GM19452 (cell line): Measurements from ENCODE around the gene WHAMM.
"Not testable (repeated sequence)": the region's sequence is repeated elsewhere in the genome, so short reads cannot be mapped to it uniquely, and the experiment has no call there.

ENCODE experiments used
- ATAC-seq: cut with Tn5 transposase; IDR thresholded peaks from one replicate; pipeline ENCODE4 v1.9.1; 2021; ENCODE audit not compliant: unreplicated experiment

The WHAMM gene, protein sequence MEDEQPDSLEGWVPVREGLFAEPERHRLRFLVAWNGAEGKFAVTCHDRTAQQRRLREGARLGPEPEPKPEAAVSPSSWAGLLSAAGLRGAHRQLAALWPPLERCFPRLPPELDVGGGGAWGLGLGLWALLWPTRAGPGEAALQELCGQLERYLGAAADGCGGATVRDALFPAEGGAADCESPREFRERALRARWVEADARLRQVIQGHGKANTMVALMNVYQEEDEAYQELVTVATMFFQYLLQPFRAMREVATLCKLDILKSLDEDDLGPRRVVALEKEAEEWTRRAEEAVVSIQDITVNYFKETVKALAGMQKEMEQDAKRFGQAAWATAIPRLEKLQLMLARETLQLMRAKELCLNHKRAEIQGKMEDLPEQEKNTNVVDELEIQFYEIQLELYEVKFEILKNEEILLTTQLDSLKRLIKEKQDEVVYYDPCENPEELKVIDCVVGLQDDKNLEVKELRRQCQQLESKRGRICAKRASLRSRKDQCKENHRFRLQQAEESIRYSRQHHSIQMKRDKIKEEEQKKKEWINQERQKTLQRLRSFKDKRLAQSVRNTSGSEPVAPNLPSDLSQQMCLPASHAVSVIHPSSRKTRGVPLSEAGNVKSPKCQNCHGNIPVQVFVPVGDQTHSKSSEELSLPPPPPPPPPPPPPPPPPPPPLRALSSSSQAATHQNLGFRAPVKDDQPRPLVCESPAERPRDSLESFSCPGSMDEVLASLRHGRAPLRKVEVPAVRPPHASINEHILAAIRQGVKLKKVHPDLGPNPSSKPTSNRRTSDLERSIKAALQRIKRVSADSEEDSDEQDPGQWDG

DNA sequence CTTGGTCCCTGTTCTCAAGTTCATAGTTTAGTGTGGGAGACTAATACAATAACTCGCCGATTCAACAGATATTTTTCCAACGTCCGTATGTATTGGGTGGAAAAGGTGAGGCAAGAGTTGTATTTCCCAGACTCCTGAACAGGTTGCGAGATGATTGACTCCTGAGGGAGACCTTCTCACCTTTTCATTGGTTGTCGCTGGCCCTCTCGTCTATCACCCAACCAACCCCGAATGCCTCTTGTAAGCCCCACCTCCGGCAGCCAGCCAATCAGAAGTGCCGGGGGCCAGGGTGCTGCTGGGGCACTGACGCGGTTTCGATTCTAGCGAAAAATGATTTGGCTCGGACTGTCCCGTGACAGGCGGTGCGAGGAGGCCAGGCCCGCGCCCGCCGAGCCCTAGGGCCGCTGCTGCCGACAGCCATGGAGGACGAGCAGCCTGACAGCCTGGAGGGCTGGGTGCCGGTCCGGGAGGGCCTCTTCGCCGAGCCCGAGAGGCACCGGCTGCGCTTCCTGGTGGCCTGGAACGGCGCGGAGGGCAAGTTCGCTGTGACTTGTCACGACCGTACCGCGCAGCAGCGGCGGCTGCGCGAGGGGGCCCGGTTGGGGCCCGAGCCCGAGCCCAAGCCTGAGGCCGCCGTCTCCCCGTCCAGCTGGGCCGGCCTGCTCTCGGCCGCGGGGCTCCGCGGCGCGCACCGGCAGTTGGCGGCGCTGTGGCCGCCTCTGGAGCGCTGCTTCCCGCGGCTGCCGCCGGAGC, at the start of gene WHAMM:
WHAMM (plus strand) TSS at position 321 of the 753 bp plus-strand sequence; CDS start at position 420, 99 bp downstream.
- ATAC-seq: peak; percentile 75

DNA sequence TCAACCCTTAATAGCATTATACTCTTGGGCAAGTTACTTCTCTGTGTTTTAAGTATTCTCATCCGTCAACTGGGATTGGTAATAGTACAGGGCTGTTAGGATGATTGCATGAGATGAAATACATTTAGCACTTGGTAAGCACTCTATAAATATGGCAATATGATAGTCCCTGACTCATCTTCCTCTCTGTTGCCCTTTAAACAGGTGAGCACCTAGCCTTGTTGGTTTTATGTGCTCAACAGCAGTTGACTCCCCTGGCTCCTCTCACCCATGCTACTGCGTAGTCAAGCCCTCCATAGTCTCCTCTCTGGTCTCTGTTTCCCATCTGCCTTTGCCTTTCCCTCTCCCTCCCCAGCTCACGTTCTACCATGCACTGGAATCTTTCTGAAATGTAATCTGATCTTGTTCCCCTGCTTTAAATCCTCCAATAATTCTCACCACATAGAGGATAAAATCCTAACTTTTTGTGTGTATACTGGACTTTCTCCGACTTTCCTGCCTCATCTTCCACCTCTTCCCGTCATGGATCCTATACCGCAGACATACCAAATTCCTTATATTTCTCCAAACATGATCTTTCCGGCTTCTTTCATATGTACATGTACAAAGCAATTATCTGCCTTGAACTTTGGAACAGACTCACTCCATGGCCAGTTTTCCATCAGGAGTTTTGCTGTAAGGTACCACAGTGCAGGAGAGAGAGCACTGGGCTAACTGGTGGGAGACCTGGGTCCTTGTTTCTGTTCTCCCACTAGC, 45.9 kb upstream of the WHAMM start:
- no peak for ATAC-seq

DNA sequence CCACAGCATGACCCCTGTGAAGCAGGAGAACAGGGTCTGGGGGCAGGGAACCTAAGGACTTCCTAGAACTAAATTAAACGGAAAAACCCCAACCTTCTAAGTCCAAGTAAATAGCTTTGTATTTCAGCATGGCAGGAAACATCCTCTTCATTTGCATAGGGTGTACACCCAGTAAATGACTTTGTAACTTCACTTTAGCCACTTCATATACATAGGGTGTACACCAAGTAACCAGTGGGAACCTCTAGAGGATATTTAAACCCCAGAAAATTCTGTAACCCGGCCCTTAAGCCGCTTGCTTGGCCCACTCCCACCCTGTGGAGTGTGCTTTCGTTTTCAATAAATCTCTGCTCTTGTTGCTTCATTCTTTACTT, 45.3 kb upstream of the WHAMM start:
- ATAC-seq: no peak

DNA sequence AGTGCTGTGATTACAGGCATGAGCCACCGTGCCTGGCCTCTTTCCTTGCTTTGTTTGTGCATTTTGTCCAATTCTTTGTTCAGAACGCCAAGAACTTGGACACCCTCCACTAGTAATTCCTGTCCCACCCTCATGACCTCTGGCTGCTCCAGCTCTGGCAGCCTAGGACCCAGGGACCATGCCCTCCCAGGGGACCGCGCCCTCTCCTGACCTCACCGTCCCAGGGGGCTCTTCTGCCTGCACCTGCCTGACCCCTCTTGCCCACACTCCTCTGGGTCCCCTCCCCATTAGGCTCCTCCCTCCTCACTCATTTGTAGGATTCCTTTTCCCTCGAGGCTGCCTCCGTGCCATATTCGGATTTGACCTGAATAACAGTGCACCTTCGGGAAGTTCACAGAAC, 44.7 kb upstream of the WHAMM start:
- ATAC-seq: no peak

DNA sequence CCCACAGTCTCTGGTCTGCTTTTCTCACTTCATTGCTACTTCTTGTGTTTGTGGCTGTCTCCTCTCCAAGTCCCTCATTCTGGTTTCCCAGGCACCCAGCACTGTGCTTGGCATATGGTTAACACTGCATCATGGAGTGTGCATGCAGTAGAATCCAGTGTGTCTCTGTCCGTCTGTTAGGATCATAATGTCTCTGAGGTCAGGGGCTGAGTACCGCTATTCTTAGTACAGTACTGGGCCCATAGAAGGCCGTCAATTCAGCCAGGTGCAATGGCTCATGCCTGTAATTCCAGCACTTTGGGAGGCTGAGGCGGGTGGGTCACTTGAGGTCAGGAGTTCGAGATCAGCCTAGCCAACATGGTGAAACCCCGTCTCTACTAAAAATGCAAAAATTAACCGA, 43.2 kb upstream of the WHAMM start:
- not testable (repeated sequence) for ATAC-seq

DNA sequence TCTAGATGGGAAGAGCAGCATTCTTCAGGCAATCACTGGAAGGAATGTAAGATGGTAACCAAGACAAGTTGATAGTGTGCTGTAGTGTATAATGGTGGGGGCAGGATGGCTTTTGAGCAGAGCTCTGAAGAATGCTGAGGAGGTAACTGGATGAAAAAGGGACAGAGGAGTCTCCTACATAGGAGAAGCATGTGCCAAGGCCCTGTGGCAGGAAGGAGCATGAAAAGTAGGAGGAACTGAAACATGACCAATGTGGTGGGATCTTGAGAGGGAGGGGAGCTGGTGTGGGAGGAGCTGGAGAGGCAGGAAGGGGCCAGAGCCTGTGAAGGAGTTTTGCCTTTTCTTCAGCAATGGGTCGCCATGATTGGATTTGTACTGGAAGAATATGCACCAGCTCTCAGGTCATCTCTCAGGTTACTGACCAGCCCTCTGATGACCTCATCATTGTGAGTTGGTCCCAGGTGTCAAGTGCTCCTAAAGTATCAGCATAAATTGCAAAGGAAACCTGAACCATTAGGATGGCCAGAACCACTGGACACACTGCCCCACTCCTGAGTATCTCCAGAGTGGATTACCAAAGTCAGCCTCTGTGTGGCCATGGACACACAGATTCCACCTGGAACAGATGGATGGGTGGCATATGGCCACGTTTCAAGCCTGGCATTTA, 42.1 kb upstream of the WHAMM start:
- no peak for ATAC-seq

DNA sequence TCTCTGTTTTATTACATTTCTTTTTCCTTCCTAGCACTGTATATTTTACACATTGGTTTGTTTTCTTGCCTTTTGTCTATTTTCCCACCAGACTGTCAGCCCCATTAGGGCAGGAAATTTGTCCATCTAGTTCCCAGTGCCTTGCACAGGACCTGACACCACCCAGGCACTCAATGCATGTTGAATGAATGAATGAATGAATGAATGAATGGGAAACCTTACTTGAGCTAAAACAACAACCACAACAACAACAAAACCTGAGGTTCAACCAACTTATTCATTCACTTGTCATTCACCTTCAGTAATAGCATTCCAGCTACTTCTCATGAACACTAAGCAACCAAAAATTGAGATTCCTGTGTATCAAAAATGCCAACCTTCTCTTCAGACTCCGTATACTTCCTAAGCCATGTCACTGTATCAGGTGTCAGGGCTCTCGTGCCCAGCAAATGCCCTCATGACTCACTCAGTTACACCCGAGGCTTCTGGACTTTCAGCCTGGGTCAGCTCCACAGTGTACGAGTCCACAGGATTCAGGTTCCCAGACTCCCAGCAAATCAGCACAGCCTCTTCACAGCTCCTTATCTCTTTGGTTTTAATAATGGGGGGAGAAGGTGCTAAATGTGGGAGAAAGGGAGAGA, 40.9 kb upstream of the WHAMM start:
- no peak for ATAC-seq

DNA sequence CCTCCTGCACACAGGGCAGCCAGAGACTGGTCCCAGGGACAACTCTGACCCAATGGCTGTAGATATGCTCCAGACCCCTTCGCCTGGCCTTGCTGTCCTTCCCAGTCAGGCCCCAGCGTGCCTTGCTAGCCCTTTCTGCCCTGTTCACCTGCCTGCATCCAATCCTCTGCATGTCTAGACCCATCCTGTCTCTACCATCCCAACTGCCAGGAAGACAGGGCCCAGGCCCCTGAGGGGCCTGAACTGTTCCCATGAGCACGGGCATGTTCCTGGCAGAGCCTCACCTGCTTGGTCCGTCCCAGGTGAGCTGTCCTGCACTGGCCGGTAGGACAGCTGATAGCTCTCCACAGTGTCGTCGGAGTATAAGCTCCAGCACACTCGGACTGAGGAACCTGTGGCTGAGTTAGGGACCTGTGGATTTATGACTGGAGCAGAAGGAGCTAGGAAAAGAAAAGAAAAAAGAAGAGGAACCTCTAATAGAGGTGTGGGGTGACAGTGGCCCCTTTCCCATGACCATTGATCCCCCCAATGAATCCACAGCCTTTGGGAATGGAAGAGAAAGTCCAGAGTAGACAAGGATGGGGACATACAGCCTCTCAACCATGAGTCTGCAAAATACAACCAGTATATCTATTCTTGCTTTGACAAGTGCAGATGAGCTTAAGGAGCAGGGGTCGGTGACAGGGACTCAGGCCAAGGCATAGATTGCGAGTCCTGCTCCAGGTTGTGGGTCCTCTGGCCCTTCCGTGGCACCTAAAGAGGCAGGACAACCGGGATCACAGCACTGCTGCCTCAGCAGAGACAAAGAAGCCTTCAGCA, 37.4 kb upstream of the WHAMM start:
- ATAC-seq: no peak

DNA sequence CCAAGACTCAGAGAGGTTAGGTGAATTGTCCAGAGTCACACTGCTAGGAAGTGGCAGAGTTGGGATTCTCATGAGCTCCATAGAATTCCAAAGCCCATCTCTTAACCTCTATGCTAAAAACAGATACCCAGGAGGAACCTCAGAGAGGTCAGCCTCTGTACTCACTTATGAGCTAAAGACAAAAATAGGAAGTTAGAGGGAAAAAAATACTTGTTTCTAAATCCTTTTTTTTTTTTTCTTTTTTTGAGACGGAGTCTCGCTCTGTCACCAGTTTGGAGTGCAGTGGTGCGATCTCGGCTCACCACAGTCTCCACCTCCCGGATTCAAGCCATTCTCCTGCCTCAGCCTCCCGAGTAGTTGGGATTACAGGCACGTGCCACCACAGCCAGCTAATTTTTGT, 34.9 kb upstream of the WHAMM start:
- ATAC-seq: no peak

DNA sequence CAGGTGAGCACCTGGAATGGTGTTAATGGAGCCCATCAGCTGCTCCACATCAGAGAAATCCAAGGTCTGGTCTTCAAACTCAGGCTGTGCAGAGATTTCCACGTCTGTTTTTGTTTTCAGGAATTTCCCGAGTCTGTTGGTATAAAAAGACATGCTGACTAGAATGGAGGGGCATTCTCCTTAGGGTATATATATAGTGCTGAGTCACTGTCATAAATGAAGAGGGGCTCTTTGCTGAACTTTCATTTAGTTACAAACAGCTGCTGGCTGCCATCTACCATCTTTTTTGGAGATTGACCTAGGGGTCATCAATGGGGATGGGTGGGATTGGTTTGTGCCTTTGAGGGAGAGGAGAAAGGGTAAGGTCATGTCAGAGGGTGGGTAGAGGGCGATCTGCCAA, 30.7 kb upstream of the WHAMM start:
- no peak for ATAC-seq

DNA sequence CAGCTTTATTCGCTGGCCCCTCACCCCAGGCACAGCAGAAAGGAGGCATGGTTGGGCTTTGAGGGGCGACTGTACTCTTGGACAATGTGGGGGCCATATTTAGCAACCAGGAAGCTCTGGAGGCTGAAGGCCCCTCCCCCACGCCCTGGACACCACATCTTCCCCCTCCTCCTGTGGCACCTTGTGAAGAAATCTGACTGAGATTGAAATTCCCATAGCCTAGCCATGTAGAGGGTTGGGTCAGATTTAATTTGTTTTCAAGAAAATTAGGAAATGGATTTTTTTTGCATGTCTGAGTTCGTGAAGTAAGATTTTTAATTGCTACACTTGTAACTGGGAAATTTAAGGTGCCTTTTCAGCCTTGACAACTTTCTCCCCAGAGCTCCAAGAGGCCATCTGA, 28.1 kb upstream of the WHAMM start:
- no peak for ATAC-seq

DNA sequence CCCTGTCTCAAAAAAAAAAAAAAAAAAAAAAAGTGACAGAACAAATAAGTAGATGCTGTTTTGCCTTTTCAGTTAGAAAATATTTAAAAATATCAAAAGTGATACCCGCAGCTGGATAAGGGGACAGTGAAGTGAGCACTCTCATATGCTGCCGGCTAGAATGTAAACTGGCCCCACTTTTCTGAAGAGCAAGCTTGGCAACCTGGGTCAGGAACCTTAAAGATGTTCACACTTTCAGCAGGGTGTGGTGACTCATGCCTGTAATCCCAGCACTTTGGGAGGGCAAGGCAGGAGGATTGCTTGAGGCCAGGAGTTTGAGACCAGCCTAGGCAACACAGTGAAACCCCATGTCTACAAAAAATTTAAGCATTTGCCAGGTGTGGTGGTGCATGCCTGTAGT, 20.9 kb upstream of the WHAMM start:
- ATAC-seq: no peak

DNA sequence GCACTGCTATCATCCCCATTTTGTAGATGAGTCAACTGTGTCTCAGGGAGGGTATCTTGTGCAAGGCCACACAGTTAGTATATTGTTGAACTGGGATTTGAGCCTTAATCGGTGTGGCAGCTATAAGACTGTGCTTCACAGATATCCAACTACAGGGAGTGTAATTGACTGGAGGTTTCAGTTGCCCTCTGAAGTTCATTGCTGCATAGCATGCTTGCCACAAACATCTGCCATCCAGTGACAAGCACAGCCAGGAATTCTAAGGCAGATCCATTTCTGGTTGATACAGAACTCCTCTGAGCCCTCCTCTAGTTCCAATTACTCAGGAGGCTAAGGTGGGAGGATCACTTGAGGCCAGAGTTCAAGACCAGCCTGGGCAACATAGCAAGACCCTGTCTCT, 19.9 kb upstream of the WHAMM start:
- ATAC-seq: no peak

DNA sequence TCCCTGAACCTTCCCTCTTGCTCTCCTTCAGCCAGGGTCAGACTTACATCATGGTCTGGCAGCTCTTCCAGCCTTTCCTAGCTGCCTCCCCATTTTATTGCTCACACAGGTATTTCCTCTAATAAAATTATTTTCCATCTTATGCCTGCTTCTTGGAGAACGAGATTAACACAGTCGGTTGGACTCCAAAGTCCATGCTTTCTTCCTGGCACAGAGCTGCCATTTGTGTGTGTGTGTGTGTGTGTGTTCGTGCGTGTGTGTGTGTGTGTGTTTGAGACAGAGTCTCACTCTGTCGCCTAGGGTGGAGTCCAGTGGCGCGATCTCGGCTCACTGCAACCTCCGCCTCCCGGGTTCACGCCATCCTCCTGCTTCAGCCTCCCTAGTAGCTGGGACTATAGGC, 19.1 kb upstream of the WHAMM start:
- ATAC-seq: no peak

DNA sequence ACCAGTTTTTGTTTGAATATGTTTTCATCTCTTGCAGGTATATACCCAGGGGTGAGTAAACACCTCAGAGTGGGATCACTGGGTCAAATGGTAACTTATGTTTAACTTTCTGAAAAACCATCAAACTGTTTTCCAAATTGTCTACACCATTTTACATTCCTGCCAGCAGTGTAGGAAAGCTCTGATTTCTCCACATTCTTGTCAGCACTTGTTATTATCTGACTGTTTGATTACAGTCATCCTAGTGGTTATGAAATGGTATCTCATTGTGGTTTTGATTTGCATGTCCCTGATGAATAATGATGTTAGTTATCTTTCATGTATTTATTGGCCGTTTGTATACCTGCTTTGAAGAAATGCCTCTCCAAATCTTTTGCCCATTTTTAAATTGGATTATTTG, 17.4 kb upstream of the WHAMM start:
- ATAC-seq: no peak

DNA sequence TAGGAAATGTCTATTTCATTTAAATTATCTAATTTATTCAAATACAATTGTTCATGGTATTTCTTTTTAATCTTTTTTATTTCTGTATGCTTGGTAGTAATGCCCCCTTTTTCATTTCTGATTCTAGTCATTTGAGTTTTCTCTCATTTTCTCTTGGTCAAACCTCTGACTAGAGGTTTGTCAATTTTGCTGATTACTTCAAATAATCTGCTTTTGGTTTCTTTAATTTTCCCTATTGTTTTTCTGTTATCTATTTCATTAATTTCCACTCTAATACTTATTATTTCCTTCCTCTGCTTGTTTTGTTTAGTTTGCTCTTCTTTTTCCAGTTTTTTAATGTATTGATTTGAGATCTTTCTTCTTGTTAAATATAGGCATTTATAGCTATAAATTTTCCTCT, 15.7 kb upstream of the WHAMM start:
- no peak for ATAC-seq

DNA sequence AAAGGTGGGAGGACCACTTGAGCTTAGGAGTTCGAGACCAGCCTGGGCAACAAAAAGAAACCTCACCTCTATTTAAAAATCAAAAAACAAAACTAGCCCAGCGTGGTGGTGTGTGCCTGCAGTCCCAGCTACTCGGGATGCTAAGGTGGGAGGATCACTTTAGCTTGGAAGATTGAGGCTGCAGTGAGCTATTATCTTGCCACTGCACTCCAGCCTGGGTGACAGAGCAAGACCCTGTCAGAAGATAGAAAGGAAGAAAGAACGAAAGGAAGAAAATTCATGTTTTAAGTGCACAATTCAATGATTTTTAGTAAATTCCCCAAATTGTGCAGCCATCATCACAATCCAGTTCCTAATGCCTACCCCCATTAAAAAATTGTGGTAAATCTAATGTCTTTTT, 11.3 kb upstream of the WHAMM start:
- ATAC-seq: no peak

DNA sequence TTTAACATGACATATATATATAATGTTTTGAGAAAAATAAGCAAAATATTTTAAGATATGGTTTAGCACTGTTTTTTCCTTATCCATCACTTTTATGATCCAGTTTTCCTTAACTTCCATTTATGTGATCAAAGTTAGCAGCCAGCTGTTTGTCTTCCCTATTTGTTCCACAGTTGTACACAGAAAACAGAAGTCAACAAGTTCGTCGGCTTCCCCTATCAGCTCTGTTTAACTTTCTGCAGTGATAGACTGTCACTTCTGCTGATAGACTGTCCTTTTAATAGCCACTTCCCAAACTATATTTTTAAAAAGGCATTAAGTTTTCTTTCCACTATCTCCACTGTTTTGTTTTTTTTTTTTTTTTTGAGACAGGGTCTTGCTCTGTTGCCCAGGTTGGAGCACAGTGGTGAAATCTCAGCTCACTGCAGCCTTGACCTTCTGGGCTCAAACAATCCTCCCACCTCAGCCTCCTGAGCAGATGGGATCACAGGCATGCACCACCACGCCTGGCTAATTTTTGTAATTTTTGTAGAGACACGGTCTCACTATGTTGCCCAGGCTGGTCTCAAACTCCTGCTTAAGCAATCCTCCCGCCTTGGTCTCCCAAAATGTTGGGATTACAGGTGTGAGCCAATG, 10.8 kb upstream of the WHAMM start:
- no peak for ATAC-seq
